NCI-H1105 treated with DMSO at 0.1 percent for 48 hours (cell line): Measurements from ENCODE around the gene COL4A6.

Source experiments
- DNase-seq: peaks from one replicate; lab custom pipeline; 2025; lab: John Stamatoyannopoulos, UW

COL4A6 gene

GRCh38 chrX:108270739-108271396 lies 167.4 kb downstream of the COL4A6 start:
- DNase-seq = peak; percentile 30

GRCh38 chrX:108270280-108270679 lies 167.9 kb downstream of the COL4A6 start:
- DNase-seq = peak; percentile 80

- DNase-seq = no peak
Observed at GRCh38 chrX:108268434-108269080, 169.7 kb downstream of the COL4A6 start.

GRCh38 chrX:108267557-108267956 lies 170.7 kb downstream of the COL4A6 start:
- no peak for DNase-seq

- DNase-seq = no peak
Observed at GRCh38 chrX:108264376-108264775, 173.8 kb downstream of the COL4A6 start.

GRCh38 chrX:108261549-108262203 lies 176.5 kb downstream of the COL4A6 start:
- no peak for DNase-seq

- no peak for DNase-seq
Observed at GRCh38 chrX:108257556-108257955, 180.7 kb downstream of the COL4A6 start.

GRCh38 chrX:108254636-108255035 lies 183.6 kb downstream of the COL4A6 start:
- DNase-seq = no peak

- DNase-seq = no peak
Observed at GRCh38 chrX:108250654-108251579, 187.3 kb downstream of the COL4A6 start.

- DNase-seq = no peak
Observed at GRCh38 chrX:108246304-108246954, 191.8 kb downstream of the COL4A6 start.

- DNase-seq = no peak
Observed at GRCh38 chrX:108245462-108245861, 192.8 kb downstream of the COL4A6 start.

- DNase-seq = no peak
Observed at GRCh38 chrX:108235986-108236385, 202.2 kb downstream of the COL4A6 start.

GRCh38 chrX:108230574-108230973 lies 207.6 kb downstream of the COL4A6 start:
- no peak for DNase-seq

GRCh38 chrX:108224727-108225621 lies 213.2 kb downstream of the COL4A6 start:
- DNase-seq = peak; percentile 36

GRCh38 chrX:108224218-108224617 lies 214.0 kb downstream of the COL4A6 start:
- no peak for DNase-seq

GRCh38 chrX:108223585-108223984 lies 214.6 kb downstream of the COL4A6 start:
- no peak for DNase-seq

- no peak for DNase-seq
Observed at GRCh38 chrX:108221301-108221864, 216.8 kb downstream of the COL4A6 start.

GRCh38 chrX:108219949-108220601 lies 218.1 kb downstream of the COL4A6 start:
- DNase-seq = no peak

- DNase-seq = no peak
Observed at GRCh38 chrX:108217876-108218275, 220.3 kb downstream of the COL4A6 start.
